ENCODE results near the gene DUSP12.

Gene DUSP12

GRCh38 chr1:161784968-161785367 lies 35.4 kb downstream of the DUSP12 start:
- H3K4me1 ChIP-seq (ENCODE audit: insufficient read depth, insufficient read length) = no peaks in the 10 kb centered on the region
- no peak for TF ChIP-seq ZNF274 (IDR thresholded peaks at IDR 0.05; ENCODE audit: low read depth, low read length)
- no peak for DNase-seq (ENCODE audit: low read depth, low spot score)
- H3K27me3 ChIP-seq (ENCODE audit: insufficient read depth, insufficient read length) = no peaks in the 10 kb centered on the region
- H3K9me3 ChIP-seq (ENCODE audit: insufficient read depth, low read length) = no peaks in the 10 kb centered on the region
- no peak overlapping the region for H3K9ac ChIP-seq (ENCODE audit: insufficient read length, low read depth)
- H3K36me3 ChIP-seq (ENCODE audit: insufficient read depth, insufficient read length, low read length) = peaks cover 19% of the 10 kb centered on the region
- no peak overlapping the region for H3K4me3 ChIP-seq (ENCODE audit: insufficient read length, low read depth)

GRCh38 chr1:161787355-161787754 lies 37.8 kb downstream of the DUSP12 start:
- H3K9me3 ChIP-seq (ENCODE audit: insufficient read depth, low read length) = no peaks in the 10 kb centered on the region
- H3K27me3 ChIP-seq (ENCODE audit: insufficient read depth, insufficient read length) = no peaks in the 10 kb centered on the region
- H3K9ac ChIP-seq (ENCODE audit: insufficient read length, low read depth) = no peak overlapping the region
- no peak for TF ChIP-seq ZNF274 (IDR thresholded peaks at IDR 0.05; ENCODE audit: low read depth, low read length)
- TF ChIP-seq SUZ12 (IDR thresholded peaks at IDR 0.05; ENCODE audit: extremely low read depth, insufficient read depth, insufficient read length) = no peak
- no peak for TF ChIP-seq YY1 (IDR thresholded peaks at IDR 0.05; ENCODE audit: insufficient read depth, insufficient read length)
- DNase-seq (ENCODE audit: low read depth, low spot score) = no peak
- H3K4me1 ChIP-seq (ENCODE audit: insufficient read depth, insufficient read length) = no peaks in the 10 kb centered on the region
- peaks cover 24% of the 10 kb centered on the region for H3K36me3 ChIP-seq (ENCODE audit: insufficient read depth, insufficient read length, low read length)
- no peak overlapping the region for H3K4me3 ChIP-seq (ENCODE audit: insufficient read length, low read depth)

GRCh38 chr1:161790587-161791317 lies 41.2 kb downstream of the DUSP12 start:
- H3K9me3 ChIP-seq (ENCODE audit: insufficient read depth, low read length) = no peaks in the 10 kb centered on the region
- H3K4me3 ChIP-seq (ENCODE audit: insufficient read length, low read depth) = no peak overlapping the region
- H3K27me3 ChIP-seq (ENCODE audit: insufficient read depth, insufficient read length) = no peaks in the 10 kb centered on the region
- H3K4me1 ChIP-seq (ENCODE audit: insufficient read depth, insufficient read length) = no peaks in the 10 kb centered on the region
- peaks cover 16% of the 10 kb centered on the region for H3K36me3 ChIP-seq (ENCODE audit: insufficient read depth, insufficient read length, low read length)
- TF ChIP-seq ZNF274 (IDR thresholded peaks at IDR 0.05; ENCODE audit: low read depth, low read length) (no peak), YY1 (IDR thresholded peaks at IDR 0.05; ENCODE audit: insufficient read depth, insufficient read length) (no peak), SUZ12 (IDR thresholded peaks at IDR 0.05; ENCODE audit: extremely low read depth, insufficient read depth, insufficient read length) (no peak)
- no peak overlapping the region for H3K9ac ChIP-seq (ENCODE audit: insufficient read length, low read depth)
- DNase-seq (ENCODE audit: low read depth, low spot score) = no peak

- Histone ChIP-seq H3K9ac (ENCODE audit: insufficient read length, low read depth) (no peak overlapping the region), H3K27me3 (ENCODE audit: insufficient read depth, insufficient read length) (no peaks in the 10 kb centered on the region), H3K9me3 (ENCODE audit: insufficient read depth, low read length) (no peaks in the 10 kb centered on the region), H3K4me3 (ENCODE audit: insufficient read length, low read depth) (no peak overlapping the region), H3K36me3 (ENCODE audit: insufficient read depth, insufficient read length, low read length) (peaks cover 24% of the 10 kb centered on the region), H3K4me1 (ENCODE audit: insufficient read depth, insufficient read length) (no peaks in the 10 kb centered on the region)
- no peak for DNase-seq (ENCODE audit: low read depth, low spot score)
- TF ChIP-seq SUZ12 (IDR thresholded peaks at IDR 0.05; ENCODE audit: extremely low read depth, insufficient read depth, insufficient read length) (no peak), YY1 (IDR thresholded peaks at IDR 0.05; ENCODE audit: insufficient read depth, insufficient read length) (no peak), ZNF274 (IDR thresholded peaks at IDR 0.05; ENCODE audit: low read depth, low read length) (no peak)
Observed at GRCh38 chr1:161791904-161792655, 42.5 kb downstream of the DUSP12 start.

- Histone ChIP-seq H3K9me3 (ENCODE audit: insufficient read depth, low read length) (no peaks in the 10 kb centered on the region), H3K4me1 (ENCODE audit: insufficient read depth, insufficient read length) (no peaks in the 10 kb centered on the region), H3K4me3 (ENCODE audit: insufficient read length, low read depth) (no peak overlapping the region), H3K9ac (ENCODE audit: insufficient read length, low read depth) (no peak overlapping the region), H3K27me3 (ENCODE audit: insufficient read depth, insufficient read length) (no peaks in the 10 kb centered on the region), H3K36me3 (ENCODE audit: insufficient read depth, insufficient read length, low read length) (peaks cover 22% of the 10 kb centered on the region)
- DNase-seq (ENCODE audit: low read depth, low spot score) = peak; percentile 54
- TF ChIP-seq ZNF274 (IDR thresholded peaks at IDR 0.05; ENCODE audit: low read depth, low read length) (no peak), YY1 (IDR thresholded peaks at IDR 0.05; ENCODE audit: insufficient read depth, insufficient read length) (no peak)
Observed at GRCh38 chr1:161792740-161793139, 43.2 kb downstream of the DUSP12 start.

- DNase-seq (ENCODE audit: low read depth, low spot score) = no peak
- H3K9ac ChIP-seq (ENCODE audit: insufficient read length, low read depth) = no peak overlapping the region
- H3K4me3 ChIP-seq (ENCODE audit: insufficient read length, low read depth) = no peak overlapping the region
- no peak for TF ChIP-seq YY1 (IDR thresholded peaks at IDR 0.05; ENCODE audit: insufficient read depth, insufficient read length)
- no peak for TF ChIP-seq SUZ12 (IDR thresholded peaks at IDR 0.05; ENCODE audit: extremely low read depth, insufficient read depth, insufficient read length)
- no peak for TF ChIP-seq ZNF274 (IDR thresholded peaks at IDR 0.05; ENCODE audit: low read depth, low read length)
- H3K36me3 ChIP-seq (ENCODE audit: insufficient read depth, insufficient read length, low read length) = peaks cover 11% of the 10 kb centered on the region
- no peaks in the 10 kb centered on the region for H3K27me3 ChIP-seq (ENCODE audit: insufficient read depth, insufficient read length)
- no peaks in the 10 kb centered on the region for H3K4me1 ChIP-seq (ENCODE audit: insufficient read depth, insufficient read length)
- no peaks in the 10 kb centered on the region for H3K9me3 ChIP-seq (ENCODE audit: insufficient read depth, low read length)
Observed at GRCh38 chr1:161799792-161800191, 50.2 kb downstream of the DUSP12 start.

- DNase-seq (ENCODE audit: low read depth, low spot score) = no peak
- H3K27me3 ChIP-seq (ENCODE audit: insufficient read depth, insufficient read length) = no peaks in the 10 kb centered on the region
- TF ChIP-seq YY1 (IDR thresholded peaks at IDR 0.05; ENCODE audit: insufficient read depth, insufficient read length) = no peak
- no peak for TF ChIP-seq SUZ12 (IDR thresholded peaks at IDR 0.05; ENCODE audit: extremely low read depth, insufficient read depth, insufficient read length)
- TF ChIP-seq ZNF274 (IDR thresholded peaks at IDR 0.05; ENCODE audit: low read depth, low read length) = no peak
- no peak overlapping the region for H3K4me3 ChIP-seq (ENCODE audit: insufficient read length, low read depth)
- no peak overlapping the region for H3K9ac ChIP-seq (ENCODE audit: insufficient read length, low read depth)
- H3K9me3 ChIP-seq (ENCODE audit: insufficient read depth, low read length) = no peaks in the 10 kb centered on the region
- no peaks in the 10 kb centered on the region for H3K4me1 ChIP-seq (ENCODE audit: insufficient read depth, insufficient read length)
- peaks cover 4% of the 10 kb centered on the region for H3K36me3 ChIP-seq (ENCODE audit: insufficient read depth, insufficient read length, low read length)
Observed at GRCh38 chr1:161801955-161802354, 52.4 kb downstream of the DUSP12 start.

Data from NT2/D1 (cell line).